SK-N-SH treated with all-trans-retinoic acid at 6 μM for 48 hours (cell line): ENCODE measurements around the gene IRX1.

Source experiments
- ATAC-seq: fragments of 200-7000 bp; cut with Tn5 transposase; 3 replicates; pipeline ENCODE4 v1.9.1; 2020; ENCODE audit warnings: mild to moderate bottlenecking, moderate library complexity
- ARNTL ChIP-seq: fragments of 450-650 bp; formaldehyde crosslinking; IDR thresholded peaks from 2 replicates; pipeline ENCODE4 v1.5.0; 2020; ENCODE audit warnings: low read depth, mild to moderate bottlenecking, moderate library complexity, borderline replicate concordance
- BACH2 ChIP-seq: fragments of 250-450 bp; sonication (Bioruptor Pico); IDR thresholded peaks from 2 replicates; pipeline ENCODE4 v1.9.0; 2021; ENCODE audit warnings: mild to moderate bottlenecking, borderline replicate concordance
- CREB5 ChIP-seq: fragments of 250-450 bp; sonication (Bioruptor Pico); IDR thresholded peaks from 2 replicates; pipeline ENCODE4 v1.5.1; 2020; ENCODE audit warnings: low read depth, mild to moderate bottlenecking, moderate library complexity
- ESRRG ChIP-seq: fragments of 250-450 bp; sonication (Bioruptor Pico); IDR thresholded peaks from 2 replicates; pipeline ENCODE4 v1.6.1; 2021; ENCODE audit warnings: mild to moderate bottlenecking
- GLIS3 ChIP-seq: fragments of 250-450 bp; sonication (Bioruptor Pico); IDR thresholded peaks from 2 replicates; pipeline ENCODE4 v1.5.0; 2020; ENCODE audit warnings: mild to moderate bottlenecking, moderate library complexity
- ISL1 ChIP-seq: fragments of 250-450 bp; sonication (Bioruptor Pico); IDR thresholded peaks from 2 replicates; pipeline ENCODE4 v2.1.2; 2022; ENCODE audit warnings: mild to moderate bottlenecking, moderate library complexity
- OSR1 ChIP-seq: fragments of 250-450 bp; sonication (Bioruptor Pico); IDR thresholded peaks from 2 replicates; pipeline ENCODE4 v1.8.0; 2022; ENCODE audit warnings: moderate library complexity, mild to moderate bottlenecking, inconsistent platforms
- PATZ1 ChIP-seq: fragments of 250-450 bp; sonication (Bioruptor Pico); IDR thresholded peaks from 2 replicates; pipeline ENCODE4 v1.8.0; 2020; ENCODE audit warnings: mild to moderate bottlenecking, moderate library complexity, borderline replicate concordance
- PPARA ChIP-seq: fragments of 250-450 bp; sonication (Bioruptor Pico); IDR thresholded peaks from 2 replicates; pipeline ENCODE4 v1.5.0; 2020; ENCODE audit warnings: mild to moderate bottlenecking, borderline replicate concordance
- RARB ChIP-seq: fragments of 250-450 bp; sonication (Bioruptor Pico); IDR thresholded peaks from 2 replicates; pipeline ENCODE4 v1.8.0; 2021; ENCODE audit warnings: mild to moderate bottlenecking, moderate library complexity
- TCF4 ChIP-seq: fragments of 250-450 bp; sonication (Bioruptor Pico); IDR thresholded peaks from 2 replicates; pipeline ENCODE4 v1.8.0; 2021; ENCODE audit warnings: mild to moderate bottlenecking, moderate library complexity, borderline replicate concordance
- TOX ChIP-seq: fragments of 250-450 bp; sonication (Bioruptor Pico); IDR thresholded peaks from 2 replicates; pipeline ENCODE4 v1.8.0; 2021; ENCODE audit warnings: mild to moderate bottlenecking, moderate library complexity, borderline replicate concordance
- TSHZ2 ChIP-seq: fragments of 250-450 bp; sonication (Bioruptor Pico); IDR thresholded peaks from 2 replicates; pipeline ENCODE4 v1.5.0; 2020; ENCODE audit warnings: mild to moderate bottlenecking, moderate library complexity
- ZC3H10 ChIP-seq: fragments of 250-450 bp; sonication (Bioruptor Pico); IDR thresholded peaks from 2 replicates; pipeline ENCODE4 v1.5.1; 2021; ENCODE audit warnings: mild to moderate bottlenecking, moderate library complexity
- ZFP3 ChIP-seq: fragments of 250-450 bp; sonication (Bioruptor Pico); IDR thresholded peaks from 2 replicates; pipeline ENCODE4 v1.5.0; 2020; ENCODE audit warnings: mild to moderate bottlenecking, moderate library complexity
- ZFP30 ChIP-seq: fragments of 450-650 bp; formaldehyde crosslinking; IDR thresholded peaks from 2 replicates; pipeline ENCODE4 v1.5.0; 2022; ENCODE audit warnings: mild to moderate bottlenecking, moderate library complexity
- ZNF565 ChIP-seq: fragments of 450-650 bp; formaldehyde crosslinking; conservative IDR thresholded peaks from 2 replicates; pipeline ENCODE4 v1.5.0; 2020; ENCODE audit warnings: low read depth, mild to moderate bottlenecking, moderate library complexity
- ZNF70 ChIP-seq: fragments of 450-650 bp; formaldehyde crosslinking; IDR thresholded peaks from 2 replicates; pipeline ENCODE4 v1.5.0; 2020; ENCODE audit warnings: mild to moderate bottlenecking, moderate library complexity
- ZNF8 ChIP-seq: fragments of 450-650 bp; formaldehyde crosslinking; IDR thresholded peaks from 2 replicates; pipeline ENCODE4 v1.5.0; 2020; ENCODE audit warnings: mild to moderate bottlenecking, moderate library complexity

Gene IRX1

GRCh38 chr5:3615217-3615616 lies 19.6 kb downstream of the IRX1 start:
- no peak for ATAC-seq
- no peak for TF ChIP-seq ZNF8

GRCh38 chr5:3615829-3616228 lies 20.2 kb downstream of the IRX1 start:
- TF ChIP-seq RARB (CRISPR knock-in tag) (no peak), ESRRG (CRISPR knock-in tag) (no peak), PATZ1 (CRISPR knock-in tag) (no peak), ZNF8 (no peak), GLIS3 (CRISPR knock-in tag) (no peak), ZFP30 (CRISPR knock-in tag) (no peak), ISL1 (CRISPR knock-in tag) (no peak), TCF4 (no peak), TOX (CRISPR knock-in tag) (no peak), PPARA (CRISPR knock-in tag) (no peak)
- ATAC-seq: no peak

GRCh38 chr5:3619579-3619978 lies 23.9 kb downstream of the IRX1 start:
- no peak for ATAC-seq
- TF ChIP-seq ESRRG (CRISPR knock-in tag) (no peak), ARNTL (CRISPR knock-in tag) (no peak)

- no peak for TF ChIP-seq TOX (CRISPR knock-in tag)
- TF ChIP-seq ARNTL (CRISPR knock-in tag): no peak
- no peak for TF ChIP-seq ZFP30 (CRISPR knock-in tag)
- TF ChIP-seq ISL1 (CRISPR knock-in tag): no peak
- no peak for TF ChIP-seq ZNF70 (CRISPR knock-in tag)
- TF ChIP-seq PPARA (CRISPR knock-in tag): no peak
- TF ChIP-seq CREB5 (CRISPR knock-in tag): no peak
- TF ChIP-seq TSHZ2 (CRISPR knock-in tag): no peak
- no peak for TF ChIP-seq ZNF565
- no peak for TF ChIP-seq OSR1 (CRISPR knock-in tag)
- TF ChIP-seq ZFP3: no peak
- TF ChIP-seq RARB (CRISPR knock-in tag): no peak
- TF ChIP-seq BACH2 (CRISPR knock-in tag): no peak
- ATAC-seq: no peak
Observed at GRCh38 chr5:3622961-3623360, 27.3 kb downstream of the IRX1 start.

- ATAC-seq: no peak
- no peak for TF ChIP-seq ZNF565
- no peak for TF ChIP-seq PATZ1 (CRISPR knock-in tag)
- no peak for TF ChIP-seq ESRRG (CRISPR knock-in tag)
- TF ChIP-seq PPARA (CRISPR knock-in tag): no peak
- no peak for TF ChIP-seq ZFP3
- TF ChIP-seq ZC3H10 (CRISPR knock-in tag): no peak
- TF ChIP-seq ISL1 (CRISPR knock-in tag): no peak
Observed at GRCh38 chr5:3625626-3626025, 30.0 kb downstream of the IRX1 start.
